ENCODE results near the gene PCNX2. TPM values are rescaled to one million over a fixed set of nuclear protein-coding genes. Genes with fewer than 3 reads are reported as not detected.
A peak's percentile ranks its signal among the peaks of the same experiment; 100 is the strongest.

The PCNX2 gene
- total RNA-seq, 3 donors from 2014 or later: 6.0 to 11.3 (median 8.5) TPM

DNA sequence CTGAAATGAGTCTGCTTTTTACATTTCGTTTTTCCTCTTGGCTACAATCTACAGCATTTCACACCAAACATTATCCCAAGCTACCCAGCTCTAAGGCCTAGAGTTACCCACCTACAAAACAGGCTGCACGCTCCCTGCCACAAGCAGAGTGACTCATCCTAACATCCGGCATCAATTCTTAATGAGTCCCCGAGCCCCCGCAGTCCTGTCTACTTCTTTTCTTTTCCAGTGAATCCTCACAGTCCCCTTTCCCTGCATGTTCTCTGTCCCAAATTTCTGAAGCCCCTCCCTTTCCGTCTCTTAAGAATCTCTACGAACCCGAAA is 650 bp downstream of the PCNX2 start:
- peak; percentile 64 for ATAC-seq
- intact Hi-C loops (cut with DNase I, micrococcal nuclease): no loop called here
- H3K9me3 ChIP-seq: no peaks in the 10 kb centered on the region
- H3K36me3 ChIP-seq (ENCODE audit: low read depth): no peaks in the 10 kb centered on the region
- H3K4me3 ChIP-seq: no peak overlapping the region
- TF ChIP-seq, protein P1, sequence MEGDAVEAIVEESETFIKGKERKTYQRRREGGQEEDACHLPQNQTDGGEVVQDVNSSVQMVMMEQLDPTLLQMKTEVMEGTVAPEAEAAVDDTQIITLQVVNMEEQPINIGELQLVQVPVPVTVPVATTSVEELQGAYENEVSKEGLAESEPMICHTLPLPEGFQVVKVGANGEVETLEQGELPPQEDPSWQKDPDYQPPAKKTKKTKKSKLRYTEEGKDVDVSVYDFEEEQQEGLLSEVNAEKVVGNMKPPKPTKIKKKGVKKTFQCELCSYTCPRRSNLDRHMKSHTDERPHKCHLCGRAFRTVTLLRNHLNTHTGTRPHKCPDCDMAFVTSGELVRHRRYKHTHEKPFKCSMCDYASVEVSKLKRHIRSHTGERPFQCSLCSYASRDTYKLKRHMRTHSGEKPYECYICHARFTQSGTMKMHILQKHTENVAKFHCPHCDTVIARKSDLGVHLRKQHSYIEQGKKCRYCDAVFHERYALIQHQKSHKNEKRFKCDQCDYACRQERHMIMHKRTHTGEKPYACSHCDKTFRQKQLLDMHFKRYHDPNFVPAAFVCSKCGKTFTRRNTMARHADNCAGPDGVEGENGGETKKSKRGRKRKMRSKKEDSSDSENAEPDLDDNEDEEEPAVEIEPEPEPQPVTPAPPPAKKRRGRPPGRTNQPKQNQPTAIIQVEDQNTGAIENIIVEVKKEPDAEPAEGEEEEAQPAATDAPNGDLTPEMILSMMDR (IDR thresholded peaks at IDR 0.05): no peak
- peaks cover 6% of the 10 kb centered on the region for H3K4me1 ChIP-seq (ENCODE audit: low read depth)
- DNase-seq: peak in 1 of 3 donors; percentile 16

DNA sequence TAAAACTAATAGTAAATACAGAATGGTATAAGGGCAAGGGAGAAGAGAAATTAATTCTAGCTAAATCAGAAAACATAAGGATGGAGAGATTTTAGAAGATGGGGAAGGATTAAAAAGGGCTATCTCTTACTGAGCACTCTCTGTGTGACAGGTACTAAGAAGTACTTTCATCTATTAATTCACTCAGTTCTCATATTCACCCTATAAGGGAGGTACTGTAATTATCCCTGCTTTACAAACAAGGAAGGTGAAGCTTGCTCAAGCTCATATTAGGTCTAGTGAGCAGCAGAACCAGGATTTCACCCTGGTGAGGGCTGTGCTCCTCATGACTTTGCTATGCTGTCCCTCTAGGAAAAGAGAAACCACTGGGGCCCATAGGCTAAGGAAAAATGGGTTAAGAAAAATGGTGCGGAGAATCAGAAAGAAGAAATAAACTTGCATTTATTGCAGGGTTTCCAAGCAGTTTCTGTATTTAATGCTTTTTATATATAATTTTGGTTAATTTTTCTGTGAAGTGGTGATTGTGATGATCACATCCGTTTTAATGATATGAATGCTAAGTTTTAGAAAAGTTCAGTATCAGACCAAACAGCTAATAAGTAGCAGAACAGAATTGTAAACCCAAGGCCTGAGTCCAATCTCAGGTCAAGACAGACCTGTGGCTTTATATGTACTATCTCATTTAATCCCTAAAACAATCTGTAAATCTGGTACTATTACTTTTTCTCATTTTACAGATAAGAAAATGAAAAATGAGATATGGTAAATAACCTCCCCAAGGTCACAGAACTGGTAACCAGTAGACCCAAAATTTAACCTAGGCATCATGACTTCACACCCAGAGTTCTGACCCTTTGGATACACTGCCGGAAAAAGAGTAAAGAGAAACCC is 1.7 kb downstream of the PCNX2 start:
- H3K4me3 ChIP-seq: no peak overlapping the region
- no peaks in the 10 kb centered on the region for H3K36me3 ChIP-seq (ENCODE audit: low read depth)
- no peak for DNase-seq
- intact Hi-C loops (cut with DNase I, micrococcal nuclease): no loop called here
- peaks cover 9% of the 10 kb centered on the region for H3K4me1 ChIP-seq (ENCODE audit: low read depth)
- H3K9me3 ChIP-seq: no peaks in the 10 kb centered on the region
- TF ChIP-seq, protein P1 (IDR thresholded peaks at IDR 0.05): no peak
- ATAC-seq: no peak

DNA sequence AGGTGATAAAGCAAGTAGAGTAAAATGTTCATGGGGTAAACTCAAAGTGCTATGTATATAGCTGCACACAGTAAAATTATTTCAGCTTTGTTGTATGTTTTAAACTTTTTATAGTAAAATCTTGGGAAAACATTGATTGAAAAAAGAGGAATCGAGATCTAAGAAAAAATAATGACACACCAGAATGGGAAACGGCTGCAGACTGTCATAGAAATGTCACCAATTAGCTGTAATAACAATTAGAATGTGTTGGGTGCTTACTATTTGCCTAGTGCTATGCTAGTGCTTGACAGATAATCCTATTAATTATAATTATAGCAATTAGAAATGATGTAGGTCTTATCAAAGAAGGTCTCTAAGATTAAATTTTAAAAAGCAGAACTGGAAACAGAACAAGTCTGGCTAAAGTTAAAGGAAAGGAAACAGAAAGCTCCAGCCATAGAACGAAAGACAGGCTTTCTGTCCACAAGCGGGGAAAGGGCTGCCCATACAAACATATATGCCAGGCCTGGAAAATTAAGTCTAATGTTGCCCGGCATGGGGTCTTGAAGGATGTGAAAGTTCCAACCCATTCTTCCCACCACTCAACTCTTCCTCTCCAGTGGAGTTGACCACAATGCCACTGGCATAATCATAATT is 5.0 kb downstream of the PCNX2 start:
- TF ChIP-seq, protein P1 (IDR thresholded peaks at IDR 0.05): no peak
- intact Hi-C loops (cut with DNase I, micrococcal nuclease): no loop called here
- H3K4me1 ChIP-seq (ENCODE audit: low read depth): peaks cover 9% of the 10 kb centered on the region
- no peaks in the 10 kb centered on the region for H3K36me3 ChIP-seq (ENCODE audit: low read depth)
- no peak overlapping the region for H3K4me3 ChIP-seq
- ATAC-seq: no peak
- no peaks in the 10 kb centered on the region for H3K9me3 ChIP-seq
- no peak for DNase-seq

GRCh38 chr1:233289676-233290075 is 5.8 kb downstream of the PCNX2 start:
- peak; percentile 36 for ATAC-seq
- TF ChIP-seq, protein P1 (IDR thresholded peaks at IDR 0.05): no peak
- peak in 1 of 3 donors; percentile 54 for DNase-seq

DNA sequence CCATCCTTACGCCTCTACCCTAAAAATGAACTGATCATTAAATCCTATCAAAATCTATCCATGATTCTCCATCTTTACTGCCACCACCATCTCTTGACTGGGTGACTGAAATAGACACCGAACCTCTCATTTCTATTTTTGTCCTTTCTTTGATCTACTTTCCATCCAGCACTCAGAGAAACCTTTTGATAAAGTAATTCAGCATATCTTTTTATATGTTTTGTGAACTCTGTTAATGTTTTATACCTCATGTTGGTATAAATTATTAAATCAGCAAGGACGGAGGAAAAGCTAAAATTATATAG is 13.0 kb downstream of the PCNX2 start:
- H3K4me3 ChIP-seq: no peak overlapping the region
- H3K4me1 ChIP-seq (ENCODE audit: low read depth): no peaks in the 10 kb centered on the region
- ATAC-seq: no peak
- no peak for DNase-seq
- H3K36me3 ChIP-seq (ENCODE audit: low read depth): no peaks in the 10 kb centered on the region
- TF ChIP-seq, protein P1 (IDR thresholded peaks at IDR 0.05): no peak
- no peaks in the 10 kb centered on the region for H3K9me3 ChIP-seq
- intact Hi-C loops (cut with DNase I, micrococcal nuclease): no loop called here

More at GRCh38 chr1:233289676-233290075, 5.8 kb downstream of the PCNX2 start:
- intact Hi-C loops (cut with DNase I, micrococcal nuclease): no loop called here
- Histone ChIP-seq H3K9me3 (no peaks in the 10 kb centered on the region), H3K4me1 (ENCODE audit: low read depth) (peaks cover 5% of the 10 kb centered on the region), H3K36me3 (ENCODE audit: low read depth) (no peaks in the 10 kb centered on the region), H3K4me3 (no peak overlapping the region)
